Prostate gland (tissue), 2 donors: ENCODE results near the gene LPCAT1. TPM values are rescaled to one million over a fixed set of nuclear protein-coding genes. Genes with fewer than 3 reads are reported as not detected.

Experiments used
- DNase-seq: peaks from one replicate; pipeline ENCODE4 v3.0.0-alpha.2; 2019; ENCODE audit warnings: low spot score
- H3K27ac ChIP-seq, 2 donors: fragments of 200-600 bp; sonication (generic); 2 replicates each; pipeline ENCODE4 v1.5.1; 2017 to 2019
- H3K27me3 ChIP-seq: fragments of 200-600 bp; sonication (generic); replicated peaks from 2 replicates; pipeline ENCODE4 v1.5.1; 2019; ENCODE audit not compliant: insufficient read depth
- H3K36me3 ChIP-seq, 2 donors: fragments of 200-600 bp; sonication (generic); 1 replicate in 1 of 2; 2 replicates in 1 of 2; pipeline versions ENCODE4 v1.5.1 to v1.8.1; 2017 to 2019
- H3K4me1 ChIP-seq: fragments of 200-600 bp; sonication (generic); replicated peaks from 2 replicates; pipeline ENCODE4 v1.5.1; 2019
- H3K4me3 ChIP-seq, 2 donors: fragments of 200-600 bp; sonication (generic); 2 replicates each; pipeline ENCODE4 v1.5.1; 2017 to 2019
- H3K9me3 ChIP-seq: fragments of 200-600 bp; sonication (generic); 2 replicates; pipeline ENCODE4 v1.5.1; 2017
- CTCF ChIP-seq, 4 experiments: fragments of 200-600 bp in 2 of 4; fragments of 450-650 bp in 2 of 4; sonication (generic) in 2 of 4; IDR thresholded peaks; 1 replicate in 3 of 4; 2 replicates in 1 of 4; pipeline ENCODE4 v1.5.1; 2016 to 2019; ENCODE audit warnings: antibody characterized with exemption in 4 of 4, mild to moderate bottlenecking in 2 of 4, moderate library complexity in 2 of 4
- POLR2A ChIP-seq: fragments of 450-650 bp; IDR thresholded peaks from one replicate; pipeline ENCODE4 v1.6.1; 2016; ENCODE audit warnings: antibody characterized with exemption, mild to moderate bottlenecking
- POLR2AphosphoS5 ChIP-seq: sonication (generic); formaldehyde crosslinking; IDR thresholded peaks from one replicate; pipeline ENCODE4 v1.6.1; 2017; ENCODE audit warnings: antibody characterized with exemption
- WGBS: methylation state at CpG from one replicate; pipeline ENCODE4 v1.1.5; 2018; 5-methylcytosine and 5-hydroxymethylcytosine counted together
- intact Hi-C: fragments of 100-400 bp; cut with DNase I; formaldehyde crosslinking; loops from one replicate; pipeline ENCODE4 v1.14.2; 2022
- total RNA-seq, 2 donors: library from RNA; depleted of rRNA; stranded (reverse); fragments of >200 nt; gene quantifications; one replicate each; pipeline ENCODE4 v1.1.0, GENCODE V29; 2016

LPCAT1 gene
- total RNA-seq, 2 donors from 2014 or later: 22.6 to 23.9 TPM

GRCh38 chr5:1538741-1539392 is 15.1 kb upstream of the LPCAT1 start:
- intact Hi-C loops: no loop called here
- H3K4me3 ChIP-seq: no peak overlapping the region
- H3K27me3 ChIP-seq: no peaks in the 10 kb centered on the region
- 96% methylated on average over 13 of the region's 13 CpGs for WGBS
- H3K9me3 ChIP-seq: no peaks in the 10 kb centered on the region
- H3K27ac ChIP-seq: no peak overlapping the region
- TF ChIP-seq POLR2AphosphoS5: no peak
- TF ChIP-seq POLR2A: no peak
- TF ChIP-seq CTCF (IDR thresholded peaks at IDR 0.05): no peak
- H3K4me1 ChIP-seq: no peaks in the 10 kb centered on the region
- H3K36me3 ChIP-seq: no peaks in the 10 kb centered on the region
- DNase-seq: no peak

- TF ChIP-seq POLR2A (no peak), CTCF (IDR thresholded peaks at IDR 0.05) (no peak), POLR2AphosphoS5 (no peak)
- WGBS: 93% methylated on average over 14 of the region's 14 CpGs
- Histone ChIP-seq H3K4me3 (no peak overlapping the region), H3K27ac (no peak overlapping the region), H3K4me1 (no peaks in the 10 kb centered on the region), H3K9me3 (no peaks in the 10 kb centered on the region), H3K36me3 (no peaks in the 10 kb centered on the region), H3K27me3 (no peaks in the 10 kb centered on the region)
- DNase-seq: no peak
- intact Hi-C loops: no loop called here
Observed at GRCh38 chr5:1538276-1538675, 14.5 kb upstream of the LPCAT1 start.

- Histone ChIP-seq H3K27ac (no peak overlapping the region), H3K4me3 (no peak overlapping the region), H3K27me3 (no peaks in the 10 kb centered on the region), H3K9me3 (no peaks in the 10 kb centered on the region), H3K4me1 (no peaks in the 10 kb centered on the region), H3K36me3 (no peaks in the 10 kb centered on the region)
- TF ChIP-seq POLR2A (no peak), CTCF (IDR thresholded peaks at IDR 0.05) (no peak), POLR2AphosphoS5 (no peak)
- intact Hi-C loops: no loop called here
- no peak for DNase-seq
- 92% methylated on average over 20 of the region's 20 CpGs for WGBS
Observed at GRCh38 chr5:1537603-1538154, 13.9 kb upstream of the LPCAT1 start.

GRCh38 chr5:1536871-1537602 is 13.3 kb upstream of the LPCAT1 start:
- TF ChIP-seq POLR2AphosphoS5 (no peak), CTCF (IDR thresholded peaks at IDR 0.05) (no peak), POLR2A (no peak)
- 66% methylated on average over 8 of the region's 8 CpGs for WGBS
- Histone ChIP-seq H3K27me3 (no peaks in the 10 kb centered on the region), H3K9me3 (no peaks in the 10 kb centered on the region), H3K27ac (no peak overlapping the region), H3K36me3 (no peaks in the 10 kb centered on the region), H3K4me3 (no peak overlapping the region), H3K4me1 (no peaks in the 10 kb centered on the region)
- intact Hi-C loops: no loop called here
- DNase-seq: no peak
